Endothelial cell (in vitro differentiated cells): ENCODE results near the gene EVL. TPM values are rescaled to one million over a fixed set of nuclear protein-coding genes. Genes with fewer than 3 reads are reported as not detected.

ENCODE experiments used
- DNase-seq: peaks from one replicate; pipeline ENCODE4 v3.0.0; 2021; ENCODE audit warnings: low spot score
- H3K27ac Mint-ChIP-seq: one replicate; pipeline ENCODE4 v1.8.0; 2021; ENCODE audit warnings: mixed read lengths, inconsistent platforms; ENCODE audit not compliant: unreplicated experiment
- H3K27me3 Mint-ChIP-seq: one replicate; pipeline ENCODE4 v1.8.0; 2021; ENCODE audit warnings: mild to moderate bottlenecking, moderate library complexity, mixed read lengths, inconsistent platforms; ENCODE audit not compliant: unreplicated experiment
- H3K36me3 Mint-ChIP-seq: one replicate; pipeline ENCODE4 v1.8.0; 2021; ENCODE audit warnings: mild to moderate bottlenecking, low read depth, mixed read lengths, inconsistent platforms; ENCODE audit not compliant: unreplicated experiment
- H3K4me1 Mint-ChIP-seq: one replicate; pipeline ENCODE4 v1.8.0; 2021; ENCODE audit warnings: mild to moderate bottlenecking, mixed read lengths, inconsistent platforms; ENCODE audit not compliant: unreplicated experiment
- H3K4me3 Mint-ChIP-seq: one replicate; pipeline ENCODE4 v1.8.0; 2021; ENCODE audit warnings: mild to moderate bottlenecking, mixed read lengths, inconsistent platforms; ENCODE audit not compliant: unreplicated experiment
- H3K9me3 Mint-ChIP-seq: one replicate; pipeline ENCODE4 v1.8.0; 2021; ENCODE audit warnings: mixed read lengths, inconsistent platforms; ENCODE audit not compliant: unreplicated experiment
- CTCF ChIP-seq: fragments of 200-600 bp; sonication (generic); IDR thresholded peaks from one replicate; pipeline ENCODE4 v1.5.0; 2021; ENCODE audit warnings: antibody characterized with exemption; ENCODE audit not compliant: unreplicated experiment
- total RNA-seq: library from RNA; stranded (reverse); fragmentation: NEBNext Ultra II Directional; extraction: Animal tissue kit (Norgen Biotek cat#: 25700); gene quantifications from one replicate; pipeline ENCODE4 v1.2.1, GENCODE V29; 2021; ENCODE audit not compliant: unreplicated experiment

Gene EVL
- total RNA-seq, 1 donor from 2014 or later: 142 TPM

GRCh38 chr14:100033347-100034075 is 31.7 kb upstream of the EVL start:
- no peak for DNase-seq
- Mint-ChIP-seq H3K4me1 (peaks cover 4% of the 10 kb centered on the region), H3K9me3 (no peaks in the 10 kb centered on the region), H3K27me3 (no peaks in the 10 kb centered on the region), H3K4me3 (no peak overlapping the region), H3K36me3 (no peaks in the 10 kb centered on the region), H3K27ac (no peak overlapping the region)
- no peak for TF ChIP-seq CTCF

GRCh38 chr14:100034468-100034867 is 30.8 kb upstream of the EVL start:
- H3K36me3 Mint-ChIP-seq: no peaks in the 10 kb centered on the region
- no peak overlapping the region for H3K27ac Mint-ChIP-seq
- TF ChIP-seq CTCF: no peak
- no peaks in the 10 kb centered on the region for H3K27me3 Mint-ChIP-seq
- no peak for DNase-seq
- no peak overlapping the region for H3K4me3 Mint-ChIP-seq
- H3K4me1 Mint-ChIP-seq: peaks cover 4% of the 10 kb centered on the region
- H3K9me3 Mint-ChIP-seq: no peaks in the 10 kb centered on the region

- H3K9me3 Mint-ChIP-seq: no peaks in the 10 kb centered on the region
- TF ChIP-seq CTCF: no peak
- no peaks in the 10 kb centered on the region for H3K27me3 Mint-ChIP-seq
- DNase-seq: no peak
- H3K36me3 Mint-ChIP-seq: no peaks in the 10 kb centered on the region
- H3K4me1 Mint-ChIP-seq: peaks cover 5% of the 10 kb centered on the region
- no peak overlapping the region for H3K4me3 Mint-ChIP-seq
- H3K27ac Mint-ChIP-seq: no peak overlapping the region
Observed at GRCh38 chr14:100034961-100035500, 30.2 kb upstream of the EVL start.

- Mint-ChIP-seq H3K36me3 (no peaks in the 10 kb centered on the region), H3K27ac (no peak overlapping the region), H3K9me3 (no peaks in the 10 kb centered on the region), H3K27me3 (no peaks in the 10 kb centered on the region), H3K4me1 (peaks cover 11% of the 10 kb centered on the region), H3K4me3 (no peak overlapping the region)
- no peak for TF ChIP-seq CTCF
- DNase-seq: no peak
Observed at GRCh38 chr14:100035700-100036099, 29.5 kb upstream of the EVL start.

- DNase-seq: no peak
- no peaks in the 10 kb centered on the region for H3K27me3 Mint-ChIP-seq
- no peak for TF ChIP-seq CTCF
- no peaks in the 10 kb centered on the region for H3K36me3 Mint-ChIP-seq
- H3K4me1 Mint-ChIP-seq: peaks cover 14% of the 10 kb centered on the region
- H3K9me3 Mint-ChIP-seq: no peaks in the 10 kb centered on the region
- no peak overlapping the region for H3K4me3 Mint-ChIP-seq
- no peak overlapping the region for H3K27ac Mint-ChIP-seq
Observed at GRCh38 chr14:100037353-100037752, 27.9 kb upstream of the EVL start.
